Stimulated activated CD8-positive, alpha-beta memory T cell treated with anti-CD3 and anti-CD28 coated beads, Interleukin-15, amount 100 ng/mL, for 48 hours (primary cell): ENCODE measurements around the gene EIF1B.

Experiments
- DNase-seq, 2 donors: peaks; one replicate each; pipeline ENCODE4 v3.0.0-alpha.2; 2020; ENCODE audit warnings: low read depth in 2 of 2

Gene EIF1B

GRCh38 chr3:40308725-40309417, 636 bp upstream of the EIF1B start:
- no peak for DNase-seq

DNA sequence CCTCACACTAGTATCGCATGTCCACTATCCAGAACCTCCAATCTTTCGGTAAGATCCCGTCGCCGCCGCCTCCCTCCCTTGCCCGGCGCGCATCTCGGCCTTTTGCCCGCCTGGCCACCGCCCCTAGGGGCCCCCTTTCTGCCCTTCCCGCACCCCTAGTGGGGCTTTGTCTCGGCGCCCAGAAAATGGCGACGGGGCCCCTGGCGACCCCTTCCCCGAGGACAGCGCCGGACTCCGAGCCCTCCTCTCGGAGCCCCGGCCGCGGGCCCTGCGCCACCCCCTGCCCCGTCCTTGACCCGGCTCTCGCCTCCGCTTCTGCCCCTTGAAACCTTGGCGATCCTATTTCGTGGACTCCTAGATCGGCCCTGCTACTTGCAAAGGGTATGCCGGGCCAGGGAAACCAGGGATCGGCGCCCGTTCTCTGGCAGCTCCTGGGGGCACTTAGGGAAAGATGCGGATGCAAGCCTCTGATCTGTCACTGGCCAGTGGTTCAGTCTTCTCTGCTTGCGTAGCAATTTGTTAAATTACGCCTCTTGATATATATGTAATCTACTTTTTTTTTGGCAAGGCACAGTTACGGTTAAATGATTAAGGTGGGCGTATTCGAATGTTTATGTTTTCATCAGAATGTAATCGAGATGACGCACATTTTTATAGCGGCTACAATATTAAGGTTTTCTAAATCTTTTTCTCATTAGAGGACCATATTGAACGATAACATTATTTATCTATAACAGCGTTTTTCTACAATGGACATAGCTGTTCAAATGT, 603 bp downstream of the EIF1B start:
- peak in 1 of 2 donors; percentile 7 for DNase-seq

- DNase-seq, result no peak
Observed at GRCh38 chr3:40310705-40311104, 1.2 kb downstream of the EIF1B start.

GRCh38 chr3:40312661-40313226, 3.2 kb downstream of the EIF1B start:
- no peak for DNase-seq

- no peak for DNase-seq
Observed at GRCh38 chr3:40313975-40314860, 4.7 kb downstream of the EIF1B start.

GRCh38 chr3:40317061-40317855, 7.8 kb downstream of the EIF1B start:
- no peak for DNase-seq

DNA sequence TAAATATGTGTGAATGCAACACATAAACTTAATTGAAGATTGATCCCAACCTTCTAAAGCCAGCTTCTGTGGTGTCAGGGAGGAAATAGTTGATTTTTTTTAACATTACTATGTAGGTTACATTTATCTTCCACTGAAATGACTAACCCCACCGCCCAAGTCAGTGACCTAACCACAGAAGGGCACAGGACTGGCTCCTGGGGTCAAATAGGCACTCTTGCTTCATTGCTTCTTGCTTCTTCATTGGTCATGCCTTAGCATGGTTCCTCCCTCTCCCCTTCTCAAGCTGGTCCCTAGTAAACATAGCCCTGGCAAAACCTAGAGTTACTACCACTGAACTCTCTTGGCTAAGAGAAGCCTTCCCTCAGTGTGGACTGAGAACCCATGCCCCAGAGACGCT, 12.3 kb downstream of the EIF1B start:
- DNase-seq, result no peak

GRCh38 chr3:40323946-40324345, 14.4 kb downstream of the EIF1B start:
- DNase-seq, result no peak

DNA sequence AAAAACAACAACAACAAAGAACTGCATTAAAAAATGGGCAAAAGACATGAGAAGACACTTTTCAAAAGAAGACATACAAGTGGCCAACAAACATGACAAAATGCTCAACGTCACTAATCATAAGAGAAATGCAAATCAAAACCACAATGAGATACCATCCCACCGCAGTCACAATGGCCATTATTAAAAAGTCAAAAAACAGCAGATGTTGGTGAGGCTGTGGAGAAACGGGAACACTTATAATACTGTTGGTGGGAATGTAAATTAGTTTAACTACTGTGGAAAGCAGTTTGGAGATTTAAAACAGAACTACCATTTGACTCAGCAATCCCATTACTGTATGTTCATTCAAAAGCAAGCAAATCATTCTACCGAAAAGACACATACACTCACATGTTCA, 15.1 kb downstream of the EIF1B start:
- no peak for DNase-seq

DNA sequence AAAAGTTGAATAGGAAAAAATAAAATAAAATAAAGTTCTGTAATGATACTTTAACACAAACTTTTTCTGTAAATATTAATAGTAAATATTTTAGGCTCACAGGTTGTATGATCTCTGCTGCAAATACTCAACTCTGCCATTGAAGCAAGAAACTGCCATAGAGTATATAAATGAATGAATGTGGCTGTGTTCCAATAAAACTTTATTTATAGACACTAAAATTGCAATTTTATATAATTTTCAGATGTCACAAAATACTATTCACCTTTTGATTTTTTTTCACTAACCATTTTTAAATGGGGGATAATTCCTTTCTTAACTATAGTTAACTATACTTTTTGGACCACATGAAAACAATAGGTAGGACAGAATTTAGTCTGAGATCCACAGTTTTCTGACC, 16.0 kb downstream of the EIF1B start:
- no peak for DNase-seq

DNA sequence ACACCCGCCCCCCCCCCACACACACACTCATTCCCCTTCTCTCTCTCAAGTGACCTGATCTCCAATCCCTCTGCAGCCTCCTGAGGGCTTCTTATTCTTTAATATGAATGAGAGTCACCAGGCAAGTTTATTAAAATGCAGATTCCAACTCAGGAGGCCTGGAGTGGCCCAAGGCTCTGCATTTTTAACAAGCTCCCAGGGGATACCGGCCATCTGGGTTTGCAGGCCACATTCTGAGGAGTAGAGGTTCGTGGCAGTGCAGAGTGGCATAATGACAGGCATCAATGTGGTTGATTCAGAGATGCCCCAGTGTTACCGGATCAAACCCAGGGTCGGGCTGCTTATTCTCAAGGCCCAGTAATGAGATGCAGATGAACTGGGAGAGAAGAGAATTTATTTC, 18.9 kb downstream of the EIF1B start:
- DNase-seq, result no peak

GRCh38 chr3:40329071-40329470, 19.6 kb downstream of the EIF1B start:
- DNase-seq, result no peak

DNA sequence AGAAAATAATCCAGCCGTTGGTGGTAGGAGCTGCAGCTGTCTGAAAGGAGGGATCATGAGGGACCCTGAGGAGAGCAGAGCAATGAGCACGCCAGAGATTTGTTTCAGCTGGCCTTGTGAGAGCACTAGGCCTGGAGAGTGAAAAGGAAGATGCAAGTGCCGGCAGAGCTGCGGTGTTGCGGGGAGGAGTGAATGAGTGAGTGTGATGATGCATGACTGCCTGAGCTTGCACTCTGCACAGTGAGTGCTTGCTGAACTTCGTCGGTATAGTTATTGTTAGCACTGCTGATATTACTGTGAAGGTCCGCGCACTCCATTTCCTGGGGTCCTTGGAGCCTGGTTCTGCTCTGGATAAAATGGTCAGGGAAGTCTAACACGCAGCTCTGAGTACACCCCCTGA, 23.2 kb downstream of the EIF1B start:
- DNase-seq, result no peak

- DNase-seq, result no peak
Observed at GRCh38 chr3:40333416-40333815, 23.9 kb downstream of the EIF1B start.

- DNase-seq, result no peak
Observed at GRCh38 chr3:40333852-40334251, 24.3 kb downstream of the EIF1B start.

DNA sequence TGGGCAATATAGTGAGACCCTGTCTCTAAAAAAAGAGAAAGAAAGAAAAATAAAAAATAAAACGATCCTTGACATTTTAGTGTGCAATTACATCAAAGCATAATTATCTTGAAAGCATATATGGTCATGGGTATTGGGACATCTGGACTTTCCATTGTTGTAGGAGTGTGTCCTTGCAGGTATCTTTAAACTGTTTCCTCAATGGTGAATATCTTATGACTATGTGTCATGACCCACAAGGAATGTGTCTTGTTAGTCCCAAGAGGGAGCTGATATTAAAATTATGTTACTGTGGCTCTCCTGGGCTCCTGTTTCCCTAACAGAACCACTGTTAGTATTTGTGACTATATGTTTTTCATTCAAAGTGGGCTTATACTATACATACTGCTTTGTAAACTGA, 26.6 kb downstream of the EIF1B start:
- DNase-seq, result no peak

DNA sequence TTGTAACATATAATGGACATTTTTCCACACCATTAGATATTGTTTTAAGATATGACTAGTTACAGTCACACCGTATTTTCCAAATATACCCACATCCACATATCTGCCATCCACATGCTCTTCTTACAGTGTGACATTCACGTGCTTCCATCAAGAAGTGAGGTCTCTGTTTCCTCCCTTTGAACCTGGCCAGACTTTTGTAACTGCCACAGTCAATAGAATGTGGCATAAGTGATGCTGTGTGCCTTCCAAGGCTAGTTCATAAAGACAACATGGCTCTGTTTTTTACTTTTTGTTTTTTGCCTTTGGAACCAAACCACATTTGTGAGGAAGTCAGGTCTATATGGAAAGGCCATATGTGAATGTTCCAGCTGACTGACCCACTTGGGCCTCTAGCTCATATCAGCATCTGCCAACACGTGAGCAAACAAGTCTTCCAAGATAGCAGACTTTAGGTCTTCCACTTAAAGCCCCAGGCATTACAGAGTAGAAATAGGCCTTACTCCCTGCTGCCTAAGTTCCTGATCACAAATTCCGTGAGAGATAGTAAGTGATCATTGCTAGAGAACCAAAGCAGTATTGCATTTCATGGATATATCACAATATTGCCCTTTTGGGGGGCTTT, 27.1 kb downstream of the EIF1B start:
- no peak for DNase-seq

DNA sequence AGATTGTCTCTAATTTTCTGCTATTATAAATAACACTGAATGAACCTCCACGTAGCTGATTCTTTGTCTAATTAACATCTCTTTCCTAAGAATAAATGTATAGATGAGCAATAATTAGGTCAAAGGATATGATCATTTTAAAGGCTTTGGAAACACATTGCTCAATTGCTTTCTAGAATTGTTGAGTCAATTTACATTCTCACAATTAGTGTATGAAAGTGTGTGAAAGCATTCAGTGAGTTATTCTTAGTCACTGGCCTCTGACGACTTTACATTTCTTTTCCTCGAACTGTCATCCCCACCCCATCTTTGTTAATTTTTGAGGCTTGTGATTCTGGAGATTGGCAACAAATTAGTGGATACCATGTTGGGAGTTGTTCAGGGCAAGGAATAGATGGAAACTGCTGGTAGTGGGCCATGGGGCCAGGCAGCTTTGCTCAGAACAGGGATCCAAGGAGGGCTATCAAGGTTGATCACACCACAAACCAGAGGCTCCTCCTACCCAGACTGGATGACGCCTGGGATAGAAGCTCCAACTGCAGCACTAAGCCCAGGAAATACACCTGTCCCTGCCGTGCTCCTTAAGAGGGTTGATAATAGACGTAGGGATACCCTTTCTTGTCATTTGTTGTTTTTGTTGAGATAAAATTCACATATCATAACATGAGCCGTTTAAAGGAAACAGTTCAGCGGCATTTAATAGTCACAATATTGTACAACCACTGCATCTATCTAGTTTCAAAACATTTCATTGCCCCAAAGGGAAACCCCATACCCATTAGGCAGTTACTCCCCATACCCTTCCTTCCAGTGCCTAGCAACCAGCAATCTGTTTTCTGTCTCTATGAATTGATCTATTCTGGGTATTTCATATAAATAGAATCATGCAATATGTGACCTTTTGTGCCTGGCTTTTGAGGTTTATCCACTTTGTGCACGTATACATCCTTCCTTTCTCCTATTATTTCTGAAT, 27.9 kb downstream of the EIF1B start:
- peak in 1 of 2 donors; percentile 2 for DNase-seq

GRCh38 chr3:40339871-40340270, 30.4 kb downstream of the EIF1B start:
- DNase-seq, result no peak
